ENCODE data around the gene POLR1C.

Gene POLR1C

DNA sequence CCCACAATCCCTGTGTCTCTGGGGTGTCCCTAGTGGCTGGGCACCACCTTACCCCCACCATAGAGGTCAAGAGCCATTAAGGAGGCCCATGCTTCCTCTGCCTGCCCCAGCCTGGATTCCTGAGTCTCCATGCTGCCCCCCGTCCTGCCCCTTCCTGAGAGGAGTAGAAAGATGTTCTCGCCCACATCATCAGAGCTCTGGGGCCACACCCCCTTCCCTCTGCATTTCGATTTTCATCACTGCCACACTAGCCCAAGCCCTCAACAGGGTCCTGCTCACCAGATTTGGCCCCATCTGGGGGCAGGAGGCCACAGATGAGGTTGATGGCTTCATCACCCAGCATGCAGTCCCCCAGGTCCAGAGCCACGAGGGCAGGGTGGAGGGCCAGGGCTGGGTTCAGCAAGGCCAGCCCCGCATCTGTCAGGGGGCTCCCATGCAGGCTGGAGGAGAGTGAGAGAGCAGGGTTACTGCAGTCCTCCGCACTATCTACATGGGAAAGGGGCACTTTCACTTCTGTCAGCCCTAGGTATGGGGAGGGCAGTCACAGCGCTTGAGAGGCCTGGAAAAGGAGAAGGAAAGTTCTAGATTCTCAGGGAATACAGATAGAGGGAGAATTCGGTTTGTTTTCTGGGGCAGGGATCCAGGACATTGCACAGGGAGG is 8.3 kb upstream of the POLR1C start:
- TF ChIP-seq JUND (IDR thresholded peaks at IDR 0.05; ENCODE audit: low read depth): no peak
- no peak for DNase-seq (ENCODE audit: low read depth in 1 of 2, low spot score in 1 of 2)
- in situ Hi-C loops (cut with HindIII; ENCODE audit: low pct_unique_long_range_greater_than_20kb, low sequenced_read_pairs): no loop called here

GRCh38 chr6:43509142-43509983 is 7.5 kb upstream of the POLR1C start:
- in situ Hi-C loops (cut with HindIII; ENCODE audit: low pct_unique_long_range_greater_than_20kb, low sequenced_read_pairs): no loop called here
- peak in 1 of 2 experiments; percentile 25 for DNase-seq (ENCODE audit: low read depth in 1 of 2, low spot score in 1 of 2)
- TF ChIP-seq JUND (IDR thresholded peaks at IDR 0.05; ENCODE audit: low read depth): no peak

DNA sequence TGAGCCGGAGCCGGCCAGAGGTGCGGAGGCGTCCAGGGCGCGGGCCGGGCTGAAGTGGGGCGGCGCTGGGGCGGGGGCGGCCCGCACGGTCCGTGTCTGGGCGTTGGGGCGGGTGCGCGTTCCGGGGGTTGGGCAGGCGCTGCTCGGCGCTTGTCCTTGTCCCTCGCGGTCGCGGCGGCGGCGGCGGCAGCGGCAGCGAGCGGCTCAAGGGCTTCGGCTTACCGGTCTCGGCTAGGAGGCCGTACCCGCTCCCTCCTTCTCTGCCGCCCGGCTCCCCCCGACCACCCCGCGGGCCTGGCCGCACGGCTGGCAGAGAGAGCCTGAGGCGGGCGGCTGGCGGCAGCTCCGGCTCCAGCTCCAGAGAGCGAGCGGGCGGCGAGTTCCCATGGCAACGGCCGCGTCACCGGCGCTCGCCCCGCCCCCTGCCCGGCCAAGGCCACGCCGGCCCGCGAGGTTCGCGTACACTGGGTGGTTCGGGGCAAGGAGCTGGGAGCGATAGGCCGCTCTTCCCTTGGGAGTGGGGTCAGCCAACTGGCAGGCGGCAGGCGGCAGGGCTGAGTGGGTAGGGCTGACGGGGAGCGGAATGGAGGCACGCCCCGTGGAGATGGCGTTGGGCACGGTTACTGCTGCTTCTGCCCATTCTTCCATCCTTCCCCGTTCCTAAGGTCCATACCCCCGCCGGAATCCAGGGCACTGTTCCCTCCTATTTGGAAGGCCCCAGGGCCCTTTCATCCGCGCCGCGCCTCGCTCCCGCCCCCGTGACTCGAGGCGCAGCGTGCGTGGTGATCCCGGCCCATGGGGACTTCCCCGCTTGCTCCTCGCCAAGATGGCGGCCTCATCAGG is 6.7 kb upstream of the POLR1C start, which contains the start of gene LRRC73:
LRRC73 (minus strand) TSS at position 363 of the 843 bp plus-strand sequence. CDS start 561 bp downstream, outside the sequence.
- DNase-seq (ENCODE audit: low read depth in 1 of 2, low spot score in 1 of 2): peak; percentile 68 to 85
- no peak for TF ChIP-seq JUND (IDR thresholded peaks at IDR 0.05; ENCODE audit: low read depth)
- in situ Hi-C loops (cut with HindIII; ENCODE audit: low pct_unique_long_range_greater_than_20kb, low sequenced_read_pairs): no loop called here

DNA sequence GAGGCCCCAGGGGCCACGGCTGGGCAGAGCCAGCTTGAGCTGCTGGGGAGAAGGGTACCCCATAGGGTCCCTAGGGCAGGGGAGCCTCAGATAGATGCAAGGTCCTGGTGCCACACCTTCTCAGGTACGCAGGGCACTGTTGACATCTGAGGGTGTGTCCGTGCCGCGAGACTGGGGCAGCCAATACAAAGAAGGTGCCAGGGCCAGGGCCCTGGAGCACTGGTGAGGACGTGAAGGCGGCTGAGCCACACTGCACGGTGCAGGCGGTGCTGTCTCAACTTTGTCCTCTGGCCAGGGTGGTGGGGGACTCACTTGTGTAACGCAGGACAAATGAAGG is 6.1 kb upstream of the POLR1C start:
- DNase-seq (ENCODE audit: low read depth in 1 of 2, low spot score in 1 of 2): no peak
- no peak for TF ChIP-seq JUND (IDR thresholded peaks at IDR 0.05; ENCODE audit: low read depth)
- in situ Hi-C loops (cut with HindIII; ENCODE audit: low pct_unique_long_range_greater_than_20kb, low sequenced_read_pairs): no loop called here

DNA sequence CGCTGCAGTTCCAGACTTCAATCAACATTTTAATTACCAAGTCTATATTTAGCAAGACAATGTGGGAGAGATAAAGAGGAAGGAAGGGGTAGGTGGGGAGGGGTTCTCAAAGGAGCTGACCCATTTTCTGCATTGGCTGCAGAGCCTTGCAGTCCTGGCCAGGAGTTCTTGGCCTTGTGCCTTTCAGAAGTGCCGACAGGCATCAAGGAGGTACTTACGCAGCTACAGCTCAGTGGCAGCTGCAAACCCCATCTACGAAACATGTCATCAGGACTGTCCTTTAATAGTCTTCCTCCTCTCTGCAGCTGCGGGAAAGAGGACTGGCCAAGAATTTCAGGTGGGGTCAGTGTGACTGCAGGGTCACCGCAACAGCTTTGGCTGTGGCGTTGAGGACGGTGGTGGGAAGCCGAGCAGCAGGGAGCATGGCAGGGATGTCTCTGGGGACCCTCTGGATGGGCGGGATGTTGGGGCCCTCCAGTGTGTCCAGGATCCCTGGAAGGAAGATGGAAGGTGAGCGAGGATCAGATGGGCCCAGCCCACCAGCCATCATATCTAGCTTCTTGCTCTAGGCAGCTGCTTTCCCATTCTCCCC is 5.0 kb upstream of the POLR1C start:
- no peak for DNase-seq (ENCODE audit: low read depth in 1 of 2, low spot score in 1 of 2)
- in situ Hi-C loops (cut with HindIII; ENCODE audit: low pct_unique_long_range_greater_than_20kb, low sequenced_read_pairs): no loop called here
- TF ChIP-seq JUND (IDR thresholded peaks at IDR 0.05; ENCODE audit: low read depth): no peak

GRCh38 chr6:43515808-43516207 is 1.1 kb upstream of the POLR1C start:
- DNase-seq (ENCODE audit: low read depth in 1 of 2, low spot score in 1 of 2): no peak
- no peak for TF ChIP-seq JUND (IDR thresholded peaks at IDR 0.05; ENCODE audit: low read depth)
- in situ Hi-C loops (cut with HindIII; ENCODE audit: low pct_unique_long_range_greater_than_20kb, low sequenced_read_pairs): no loop called here

GRCh38 chr6:43516367-43516696 is 557 bp upstream of the POLR1C start:
- in situ Hi-C loops (cut with HindIII; ENCODE audit: low pct_unique_long_range_greater_than_20kb, low sequenced_read_pairs): no loop called here
- TF ChIP-seq JUND (IDR thresholded peaks at IDR 0.05; ENCODE audit: low read depth): no peak

GRCh38 chr6:43517505-43518357 is 842 bp downstream of the POLR1C start:
- DNase-seq (ENCODE audit: low read depth in 1 of 2, low spot score in 1 of 2): no peak
- in situ Hi-C loops (cut with HindIII; ENCODE audit: low pct_unique_long_range_greater_than_20kb, low sequenced_read_pairs): no loop called here
- TF ChIP-seq JUND (IDR thresholded peaks at IDR 0.05; ENCODE audit: low read depth): no peak

More at GRCh38 chr6:43516367-43516696, 557 bp upstream of the POLR1C start:
- no peak for DNase-seq (ENCODE audit: low read depth in 1 of 2, low spot score in 1 of 2)

DNA sequence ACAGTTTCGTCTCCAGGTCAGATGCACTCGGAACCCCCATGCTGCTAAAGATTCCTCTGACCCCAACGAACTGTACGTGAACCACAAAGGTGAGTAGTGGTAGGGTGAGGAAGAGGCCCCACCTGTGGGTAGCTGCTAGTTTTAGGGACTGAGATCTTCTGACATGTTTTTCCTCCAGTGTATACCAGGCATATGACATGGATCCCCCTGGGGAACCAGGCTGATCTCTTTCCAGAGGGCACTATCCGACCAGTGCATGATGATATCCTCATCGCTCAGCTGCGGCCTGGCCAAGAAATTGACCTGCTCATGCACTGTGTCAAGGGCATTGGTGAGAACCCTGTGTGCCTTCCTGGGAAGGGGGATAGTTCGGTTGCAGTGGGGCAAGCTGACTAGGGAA is 3.2 kb downstream of the POLR1C start:
- in situ Hi-C loops (cut with HindIII; ENCODE audit: low pct_unique_long_range_greater_than_20kb, low sequenced_read_pairs): no loop called here
- TF ChIP-seq JUND (IDR thresholded peaks at IDR 0.05; ENCODE audit: low read depth): no peak
- no peak for DNase-seq (ENCODE audit: low read depth in 1 of 2, low spot score in 1 of 2)

DNA sequence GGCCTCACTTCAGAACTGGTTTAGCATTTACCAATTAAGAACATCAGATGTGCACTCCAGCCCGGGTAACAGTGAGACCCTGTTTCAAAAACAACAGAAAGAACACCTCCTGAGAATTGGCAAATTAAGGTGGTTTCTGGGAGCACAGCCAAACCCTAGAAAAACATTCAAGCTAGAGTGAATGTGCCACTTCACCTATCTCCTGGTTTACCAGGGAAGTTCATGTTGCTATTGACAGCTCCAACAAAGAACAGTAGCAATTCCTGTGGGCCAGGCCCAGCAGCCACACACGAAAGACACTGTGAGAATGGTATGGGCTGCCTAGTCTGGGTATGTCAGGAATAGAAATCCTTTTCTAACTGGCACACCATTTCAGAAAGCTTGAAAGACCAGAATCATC is 4.9 kb downstream of the POLR1C start:
- DNase-seq (ENCODE audit: low read depth in 1 of 2, low spot score in 1 of 2): no peak
- no peak for TF ChIP-seq JUND (IDR thresholded peaks at IDR 0.05; ENCODE audit: low read depth)
- in situ Hi-C loops (cut with HindIII; ENCODE audit: low pct_unique_long_range_greater_than_20kb, low sequenced_read_pairs): no loop called here

DNA sequence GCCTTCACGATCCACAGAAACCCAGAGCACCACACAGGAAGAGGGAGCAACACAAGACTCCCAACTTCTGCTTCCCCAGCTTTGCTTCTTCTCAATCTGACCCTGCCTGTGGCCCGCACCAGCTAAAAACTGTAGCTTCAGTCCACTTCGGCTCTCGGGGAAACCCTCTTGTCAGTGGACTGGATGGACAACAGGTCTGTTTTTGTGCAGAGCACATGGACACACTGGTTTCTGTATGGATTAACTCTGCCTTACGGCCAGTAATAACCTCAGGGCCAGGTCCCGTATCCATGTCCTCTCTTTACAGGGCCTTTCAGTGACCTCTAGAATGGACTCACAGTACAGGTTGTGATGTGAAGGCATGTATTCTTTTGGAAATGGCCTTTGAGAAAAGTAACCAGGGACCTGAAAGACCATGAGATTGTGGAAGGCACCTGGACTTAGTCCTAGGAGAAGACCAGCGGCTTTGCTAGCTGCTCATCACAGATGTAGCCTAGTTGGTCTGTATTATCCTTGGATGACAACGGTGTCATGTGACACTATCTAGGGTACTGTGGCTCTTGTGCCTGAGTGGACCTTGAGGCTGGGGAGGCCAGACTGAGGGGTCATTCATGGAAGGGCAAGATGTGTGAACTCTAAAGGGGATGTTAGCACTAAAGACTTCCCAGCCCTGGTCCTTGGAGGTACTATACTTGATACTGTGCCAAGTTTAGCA is 5.8 kb downstream of the POLR1C start:
- in situ Hi-C loops (cut with HindIII; ENCODE audit: low pct_unique_long_range_greater_than_20kb, low sequenced_read_pairs): no loop called here

More for the DNA sequence above, 5.8 kb downstream of the POLR1C start:
- DNase-seq (ENCODE audit: low read depth in 1 of 2, low spot score in 1 of 2): no peak
- no peak for TF ChIP-seq JUND (IDR thresholded peaks at IDR 0.05; ENCODE audit: low read depth)
